ENCODE results near the gene TMED7. TPM values are rescaled to one million over a fixed set of nuclear protein-coding genes. Genes with fewer than 3 reads are reported as not detected.
"Not testable (repeated sequence)": the region's sequence is repeated elsewhere in the genome, so short reads cannot be mapped to it uniquely, and the experiment has no call there.

TMED7 gene
- 85.6 and 89.4 TPM in 2 replicates for total RNA-seq (2014; rRNA removed; shearing (Covaris generic))
- polyA plus RNA-seq (2014; cell fraction: nucleus; rRNA removed), result 50.6 and 64.0 TPM in 2 replicates

DNA sequence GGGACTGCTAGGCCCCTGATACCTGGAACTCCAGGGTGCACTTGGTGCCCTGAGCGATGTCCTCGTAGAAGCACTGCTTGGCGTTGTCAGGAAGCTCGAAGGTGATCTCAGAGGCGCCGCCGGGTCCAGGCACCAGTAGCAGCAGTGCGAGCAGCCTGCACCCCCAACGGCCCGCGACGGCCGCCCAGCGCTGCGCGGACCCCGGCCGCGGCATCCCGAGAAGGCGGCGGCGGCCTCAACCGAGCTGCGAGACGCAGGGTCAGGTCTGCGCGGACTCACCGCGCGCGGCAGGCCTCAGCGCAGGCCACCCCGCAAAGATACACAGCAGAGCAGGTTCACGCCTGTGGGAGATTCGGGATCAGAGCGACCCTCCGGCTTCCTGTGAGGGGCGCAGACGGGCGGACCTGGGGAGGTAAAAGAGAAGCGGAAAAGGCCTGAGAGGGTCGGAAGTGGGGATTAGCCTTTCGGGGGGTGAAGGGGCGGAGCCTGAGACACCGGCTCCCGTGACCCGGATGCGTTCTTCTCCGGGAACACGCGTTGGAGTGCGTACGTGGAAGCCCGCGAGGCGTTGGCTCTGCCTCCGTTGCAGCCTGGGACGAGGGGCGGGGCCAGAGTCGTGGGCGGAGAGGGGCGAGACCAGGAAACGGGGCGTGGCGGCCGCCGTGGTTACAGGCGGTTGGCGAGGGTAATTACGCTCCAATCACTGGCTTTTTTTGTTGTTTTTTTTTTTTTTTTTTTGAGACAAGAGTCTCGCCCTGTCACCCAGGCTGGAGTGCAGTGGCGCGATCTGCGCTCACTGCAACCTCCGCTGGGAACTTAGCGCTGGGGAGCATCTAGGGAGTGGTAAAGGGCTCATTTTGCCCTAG lies at the start of gene TMED7:
TSS of gene TMED7 (minus strand) at position 458 of the 866 bp plus-strand sequence. CDS start at position 214, 244 bp downstream.
- peak; percentile 97 for DNase-seq (ENCODE audit: extremely low read depth, low read depth)

DNA sequence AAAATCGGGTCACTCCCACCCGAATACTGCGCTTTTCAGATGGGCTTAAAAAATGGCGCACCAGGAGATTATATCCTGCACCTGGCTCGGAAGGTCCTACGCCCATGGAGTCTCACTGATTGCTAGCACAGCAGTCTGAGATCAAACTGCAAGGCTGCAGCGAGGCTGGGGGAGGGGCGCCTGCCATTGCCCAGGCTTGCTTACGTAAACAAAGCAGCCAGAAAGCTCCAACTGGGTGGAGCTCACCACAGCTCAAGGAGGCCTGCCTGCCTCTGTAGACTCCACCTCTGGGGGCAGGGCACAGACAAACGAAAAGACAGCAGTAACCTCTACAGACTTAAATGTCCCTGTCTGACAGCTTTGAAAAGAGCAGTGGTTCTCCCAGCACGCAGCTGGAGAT lies 48.9 kb upstream of the TMED7 start:
- DNase-seq (ENCODE audit: extremely low read depth, low read depth), result not testable (repeated sequence)

DNA sequence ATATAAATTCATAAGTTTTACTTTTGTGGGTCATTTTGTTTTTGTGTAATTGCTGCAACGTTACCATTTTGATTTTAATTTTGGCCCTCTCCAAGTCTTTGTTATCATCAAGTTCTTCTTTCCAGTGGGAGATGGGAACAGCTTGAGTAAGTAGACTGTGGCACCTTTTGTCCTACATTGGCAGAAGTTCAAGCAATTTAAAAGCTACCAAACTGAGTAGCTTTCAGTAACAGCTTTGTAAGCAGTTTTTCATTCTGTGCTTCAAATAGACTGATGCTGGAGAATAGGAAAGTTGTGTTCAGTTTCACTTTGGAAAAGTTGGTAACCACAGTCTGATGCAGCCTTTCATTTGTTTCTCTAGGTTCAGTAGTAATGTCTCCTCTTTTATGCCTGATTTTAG lies 47.8 kb upstream of the TMED7 start:
- DNase-seq (ENCODE audit: extremely low read depth, low read depth), result no peak

DNA sequence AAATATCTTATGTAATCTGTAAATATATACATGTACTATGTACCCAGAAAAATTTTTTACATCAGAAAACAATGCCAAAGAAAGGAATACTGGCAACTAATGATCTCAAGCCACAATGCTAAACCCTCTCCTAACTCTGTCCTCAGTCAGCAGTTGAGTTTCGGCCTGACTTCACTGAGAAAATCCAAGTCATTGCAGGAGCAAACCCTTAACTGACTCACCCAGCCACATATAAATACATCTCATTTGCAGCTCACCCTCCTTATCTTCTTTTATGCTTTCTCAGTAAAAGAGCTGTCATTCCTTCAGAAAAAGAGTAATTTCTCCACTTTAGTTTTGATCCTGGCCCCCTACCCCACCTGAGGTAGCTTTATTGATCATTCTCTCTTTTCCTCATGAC lies 46.1 kb upstream of the TMED7 start:
- no peak for DNase-seq (ENCODE audit: extremely low read depth, low read depth)

DNA sequence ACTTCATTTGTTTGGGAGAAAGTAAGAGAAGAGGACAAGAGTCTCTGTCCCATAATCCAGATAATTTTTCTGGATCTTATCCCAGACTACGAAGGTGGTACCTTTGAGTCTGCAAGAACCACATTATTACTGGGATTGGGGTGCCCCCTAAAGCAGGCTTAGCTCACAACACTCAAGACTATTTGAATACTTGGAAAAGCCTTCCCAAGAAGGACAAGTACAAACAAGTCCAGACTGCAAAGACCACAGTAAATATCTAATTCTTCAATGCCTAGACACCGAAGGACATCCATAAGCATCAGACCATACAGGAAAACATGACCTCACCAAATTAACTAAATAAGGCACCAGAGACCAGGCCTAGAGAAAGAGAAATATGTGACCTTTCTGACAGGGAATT lies 40.2 kb upstream of the TMED7 start:
- DNase-seq (ENCODE audit: extremely low read depth, low read depth), result no peak

DNA sequence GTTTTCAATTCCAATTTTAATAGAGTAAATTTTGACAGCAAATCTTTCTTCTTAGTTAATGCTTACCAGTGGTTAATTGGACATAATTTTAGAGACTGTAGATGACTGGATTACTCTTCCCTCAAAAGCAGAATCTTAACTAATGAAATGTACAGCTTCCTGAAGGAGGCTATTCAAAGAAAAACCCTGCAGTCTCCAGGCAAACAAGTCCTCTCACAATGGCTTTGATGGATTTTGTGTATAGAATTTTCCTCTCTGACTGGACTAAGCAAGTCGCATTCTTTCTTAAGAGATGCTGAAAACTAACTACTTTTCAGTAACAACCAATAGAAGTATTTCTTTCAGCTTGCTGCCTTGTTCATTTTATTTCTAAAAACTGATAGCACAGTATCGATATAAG lies 35.7 kb upstream of the TMED7 start:
- no peak for DNase-seq (ENCODE audit: extremely low read depth, low read depth)

DNA sequence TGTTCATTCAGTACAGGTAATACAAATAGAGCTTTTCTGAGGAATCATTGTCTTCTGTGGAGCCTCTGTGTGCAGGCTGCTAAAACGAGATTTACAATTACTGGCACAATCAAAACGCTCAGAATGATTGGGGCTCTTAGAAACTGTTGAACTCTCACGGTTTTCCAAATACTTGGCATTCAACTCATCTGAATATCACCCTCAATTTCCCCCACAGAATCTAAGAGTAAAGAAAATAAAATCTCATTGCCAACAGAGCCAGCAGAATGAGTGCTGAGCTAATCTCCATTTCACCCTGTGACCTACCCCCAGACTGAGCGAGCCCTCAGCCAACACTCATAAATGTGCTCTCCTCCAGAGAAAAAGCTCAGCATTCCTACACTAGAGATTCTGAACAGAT lies 35.3 kb upstream of the TMED7 start:
- DNase-seq (ENCODE audit: extremely low read depth, low read depth), result no peak

DNA sequence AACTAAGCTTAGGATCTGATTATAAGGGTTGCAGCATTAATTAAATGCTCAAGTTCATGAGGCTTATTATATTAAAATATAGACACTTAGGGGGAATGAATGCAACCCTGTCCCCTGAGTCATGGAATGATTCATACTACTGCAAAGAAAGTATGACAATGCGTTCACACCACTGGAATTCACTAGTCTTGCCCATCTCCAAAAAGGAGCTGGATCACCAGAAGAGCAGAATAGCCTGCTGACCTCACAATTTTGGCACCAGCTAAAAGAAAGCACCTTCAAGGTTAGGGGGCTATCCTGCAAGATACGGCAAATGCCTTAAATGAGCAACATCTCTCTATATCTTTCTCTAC lies 32.0 kb upstream of the TMED7 start:
- DNase-seq (ENCODE audit: extremely low read depth, low read depth), result no peak

DNA sequence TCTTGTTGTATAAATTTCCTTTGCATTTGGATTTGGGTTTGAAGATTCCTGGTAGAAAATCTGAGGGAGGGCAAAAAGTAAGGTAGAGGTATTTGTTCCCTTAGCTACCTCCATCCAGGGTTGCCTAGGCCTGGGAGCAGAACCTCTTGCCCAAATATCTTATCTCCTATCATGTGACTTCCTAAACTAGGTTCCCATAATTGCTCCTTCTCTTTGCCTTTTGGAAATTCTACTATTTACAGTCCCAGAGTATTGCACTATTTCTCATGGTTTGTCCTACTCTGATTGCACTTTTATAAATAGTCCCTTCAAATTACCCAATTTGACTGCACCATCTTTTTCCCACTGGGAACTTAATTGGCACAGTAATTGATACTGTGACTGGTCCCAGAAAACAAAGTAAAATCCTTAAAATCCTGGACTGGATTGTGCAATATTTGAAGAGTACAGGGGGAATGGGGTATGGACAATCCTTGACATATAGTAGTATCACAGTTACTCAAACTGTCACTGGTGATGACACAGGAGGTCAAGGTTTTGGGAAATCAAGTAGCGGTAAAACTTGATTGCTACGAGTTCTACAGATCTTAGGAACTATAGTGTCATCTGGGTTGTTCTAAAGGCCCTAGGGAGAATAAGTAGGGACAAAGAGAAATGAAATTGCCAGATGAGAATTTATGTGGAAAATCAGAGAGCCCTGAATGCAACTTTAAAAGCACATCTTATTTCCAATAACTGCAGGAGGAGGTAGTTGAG lies 31.5 kb upstream of the TMED7 start:
- DNase-seq (ENCODE audit: extremely low read depth, low read depth), result no peak

DNA sequence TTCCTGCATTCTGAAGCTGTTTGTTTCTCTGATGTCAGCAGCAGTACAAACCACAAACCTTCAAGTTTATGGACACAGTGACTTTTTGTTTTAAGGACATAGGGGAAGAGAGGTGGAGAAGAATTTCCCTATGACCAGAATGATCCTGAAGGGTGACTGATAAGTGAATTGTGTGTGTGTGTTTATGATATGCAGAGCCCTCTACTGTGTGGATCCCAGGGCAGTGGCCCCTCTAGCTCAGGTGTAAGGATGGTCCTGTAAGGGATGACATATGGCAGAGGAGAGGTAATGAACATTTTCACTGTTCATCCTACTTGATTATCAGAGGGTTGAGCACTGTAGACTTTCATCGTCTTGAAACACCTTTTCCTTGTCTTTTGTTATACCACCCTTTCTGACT lies 30.6 kb upstream of the TMED7 start:
- no peak for DNase-seq (ENCODE audit: extremely low read depth, low read depth)

DNA sequence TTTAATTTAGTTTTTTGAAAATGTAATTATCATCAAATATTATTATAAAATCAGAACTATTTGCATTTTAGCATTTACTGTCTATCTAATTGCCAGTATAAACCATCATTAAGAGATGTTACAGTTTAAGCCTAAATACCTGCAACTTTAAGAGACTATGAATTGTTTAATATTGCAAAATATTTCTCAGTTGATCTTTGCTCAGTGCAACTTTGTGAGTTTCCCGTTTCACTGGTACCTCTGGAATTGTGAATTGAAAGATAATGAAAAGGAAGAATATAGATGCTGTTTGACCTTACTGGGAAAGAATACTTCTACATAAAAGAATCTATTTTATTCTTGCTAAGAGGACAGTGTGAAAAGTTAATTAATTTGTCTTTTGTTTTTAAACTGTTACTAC lies 30.2 kb upstream of the TMED7 start:
- DNase-seq (ENCODE audit: extremely low read depth, low read depth), result no peak

DNA sequence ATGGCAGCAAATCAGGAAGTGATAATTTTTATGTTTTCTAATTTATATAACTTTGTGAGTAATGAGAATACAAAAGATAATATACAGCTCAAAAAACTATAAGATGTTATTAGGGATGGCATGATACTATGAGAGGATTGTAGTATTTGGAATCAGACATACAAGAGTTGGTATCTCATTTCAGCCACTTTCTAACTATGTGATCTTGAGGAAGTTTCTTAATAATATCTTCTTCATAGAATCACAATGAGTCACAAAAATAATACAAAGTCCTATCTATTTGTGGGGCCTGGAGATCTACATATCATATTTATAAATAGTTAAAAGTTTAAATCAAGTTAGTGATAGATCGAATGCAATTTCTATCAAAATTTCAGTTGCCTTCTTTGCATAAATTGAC lies 23.7 kb upstream of the TMED7 start:
- DNase-seq (ENCODE audit: extremely low read depth, low read depth), result no peak

DNA sequence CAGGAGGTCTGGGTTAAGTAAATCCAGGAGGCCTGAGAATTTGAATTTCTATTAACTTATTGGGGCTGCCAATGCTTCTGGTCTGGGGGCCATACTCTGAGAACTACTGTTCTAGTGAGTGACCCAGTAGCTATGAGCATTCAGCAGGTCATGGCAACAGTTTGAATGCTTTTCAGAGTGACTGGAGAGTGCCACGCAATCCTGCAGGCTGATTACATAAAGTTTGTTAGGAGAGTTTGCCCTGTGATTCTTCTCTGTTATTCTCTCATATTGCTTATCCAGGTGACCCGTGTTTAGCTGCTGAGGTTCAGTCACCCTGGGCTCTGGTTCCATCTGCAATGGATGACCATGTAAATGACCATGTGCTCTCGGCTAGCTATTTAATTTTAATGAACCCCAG lies 22.2 kb upstream of the TMED7 start:
- no peak for DNase-seq (ENCODE audit: extremely low read depth, low read depth)

DNA sequence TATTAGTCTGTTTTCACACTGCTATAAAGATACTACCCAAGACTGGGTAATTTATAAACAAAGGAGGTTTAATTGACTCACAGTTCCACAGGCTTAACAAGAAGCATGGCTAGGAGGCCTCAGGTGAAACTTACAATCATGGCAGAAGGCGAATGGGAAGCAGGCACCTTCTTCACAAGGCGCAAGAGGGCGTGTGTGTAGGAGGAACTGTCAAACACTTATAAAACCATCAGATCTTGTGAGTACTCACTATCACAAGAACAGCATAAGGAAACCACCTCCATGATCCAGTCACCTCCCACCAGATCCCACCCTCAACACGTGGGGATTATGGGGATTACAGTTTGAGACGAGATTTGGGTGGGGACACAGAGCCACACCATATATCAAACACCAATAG lies 19.6 kb upstream of the TMED7 start:
- not testable (repeated sequence) for DNase-seq (ENCODE audit: extremely low read depth, low read depth)

DNA sequence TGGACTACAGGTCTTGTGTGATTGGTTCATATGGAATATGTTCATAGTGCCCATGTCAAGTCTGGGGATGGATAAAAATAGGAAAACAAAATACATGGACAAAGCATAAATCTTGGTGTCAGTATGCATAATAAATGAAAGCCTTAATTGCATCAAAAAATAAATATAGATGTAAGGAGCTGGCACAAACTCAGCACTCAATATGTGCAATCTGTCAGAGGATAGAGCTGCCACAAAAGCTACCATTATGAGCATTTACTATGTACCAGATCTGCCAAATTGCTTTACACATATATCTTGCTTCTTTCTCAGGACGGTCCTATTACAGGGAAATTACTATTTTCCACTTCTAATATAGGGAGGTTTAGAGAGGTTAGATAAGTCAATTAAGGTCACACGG lies 18.2 kb upstream of the TMED7 start:
- DNase-seq (ENCODE audit: extremely low read depth, low read depth), result no peak

DNA sequence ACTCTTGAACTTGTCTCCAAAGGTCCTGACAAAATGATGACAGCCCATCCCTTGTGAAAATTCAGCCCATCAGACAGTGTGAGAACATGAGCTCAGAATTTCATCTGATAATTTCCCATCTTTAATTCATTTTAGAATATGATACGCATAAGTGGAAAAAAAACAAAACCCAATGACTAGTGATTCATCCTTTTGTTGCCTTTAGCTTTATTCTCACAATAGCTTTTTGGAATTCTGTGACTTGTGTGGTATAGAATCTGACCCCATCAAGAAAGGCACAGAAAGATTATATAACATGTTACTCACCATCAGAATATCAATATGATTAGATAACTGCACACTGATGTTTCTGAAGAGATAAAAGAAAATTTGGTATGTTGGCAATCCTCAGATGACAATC lies 16.1 kb upstream of the TMED7 start:
- DNase-seq (ENCODE audit: extremely low read depth, low read depth), result no peak

DNA sequence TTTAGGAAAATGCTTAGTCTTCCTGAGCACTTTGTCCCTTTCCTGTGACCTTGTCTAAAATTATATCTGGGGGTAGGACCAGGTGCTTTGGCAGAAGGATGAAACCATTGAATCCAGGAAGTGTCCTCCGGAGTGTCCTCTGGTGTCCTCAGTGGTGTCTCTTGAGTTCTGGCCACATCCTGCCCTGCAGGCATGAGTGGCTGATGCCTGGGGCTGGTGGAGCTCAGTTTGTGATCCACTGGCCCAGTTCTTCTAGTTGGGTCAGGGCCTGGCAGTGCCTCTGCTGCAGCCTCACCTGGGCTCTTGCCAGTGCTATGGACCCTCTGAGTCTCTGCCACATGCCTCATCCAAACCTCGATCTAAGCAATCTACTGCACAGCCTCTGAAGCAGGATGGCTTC lies 14.4 kb upstream of the TMED7 start:
- no peak for DNase-seq (ENCODE audit: extremely low read depth, low read depth)

DNA sequence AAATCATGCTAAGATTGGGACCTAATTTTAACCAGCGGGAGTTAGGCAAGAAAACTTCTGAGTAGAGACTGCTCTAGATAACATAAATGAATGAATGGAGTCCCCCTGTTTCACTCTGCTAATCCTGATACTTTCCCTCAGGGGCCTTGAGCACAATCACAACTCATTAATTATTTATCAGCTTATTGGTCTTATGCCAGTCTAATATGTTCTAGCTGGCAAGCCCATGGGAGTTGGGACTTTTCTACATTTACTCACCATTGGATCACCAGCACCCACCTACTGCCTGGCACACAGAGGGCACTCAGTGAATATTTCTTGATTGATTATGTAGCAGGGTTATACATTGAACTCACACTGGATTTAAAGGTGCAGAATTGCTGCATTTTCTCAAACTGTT lies 13.5 kb upstream of the TMED7 start:
- DNase-seq (ENCODE audit: extremely low read depth, low read depth), result no peak

DNA sequence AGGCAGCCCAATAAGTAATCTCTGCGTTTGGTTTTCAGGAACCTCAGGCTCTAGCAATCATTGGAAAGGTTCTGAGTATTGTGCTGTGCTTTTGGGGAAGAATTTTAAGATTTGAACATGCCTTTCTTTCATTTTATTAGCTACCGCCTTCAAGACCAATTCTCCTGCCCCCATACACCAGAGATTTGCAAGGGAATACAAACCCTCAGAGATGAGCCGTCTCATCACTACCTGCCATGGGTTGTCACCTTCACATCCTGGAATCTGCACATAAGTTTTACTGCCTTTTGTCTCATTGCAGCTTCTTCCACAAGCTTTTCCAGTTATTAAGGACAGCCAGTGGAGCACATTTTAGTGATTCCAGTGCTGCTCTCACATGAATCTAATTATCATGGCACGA lies 11.7 kb upstream of the TMED7 start:
- no peak for DNase-seq (ENCODE audit: extremely low read depth, low read depth)

DNA sequence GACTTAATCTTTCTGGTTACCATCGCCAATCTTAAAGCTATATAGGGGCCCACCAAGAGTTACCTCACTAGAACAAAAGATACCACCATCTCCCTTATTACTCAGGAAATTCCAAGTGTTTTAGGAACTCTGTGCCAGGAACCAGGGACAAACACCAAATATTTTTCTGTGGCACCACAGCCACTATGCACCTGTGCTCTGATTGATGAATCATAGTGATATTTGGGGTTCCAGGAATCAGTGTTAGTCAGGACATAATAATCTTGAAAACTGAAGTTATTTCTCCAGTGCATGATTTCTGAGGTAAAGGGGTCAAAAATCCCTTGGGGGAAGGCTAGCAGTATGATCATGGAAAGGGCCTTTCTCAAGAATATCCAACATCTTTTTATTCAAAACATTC lies 10.2 kb upstream of the TMED7 start:
- no peak for DNase-seq (ENCODE audit: extremely low read depth, low read depth)

DNA sequence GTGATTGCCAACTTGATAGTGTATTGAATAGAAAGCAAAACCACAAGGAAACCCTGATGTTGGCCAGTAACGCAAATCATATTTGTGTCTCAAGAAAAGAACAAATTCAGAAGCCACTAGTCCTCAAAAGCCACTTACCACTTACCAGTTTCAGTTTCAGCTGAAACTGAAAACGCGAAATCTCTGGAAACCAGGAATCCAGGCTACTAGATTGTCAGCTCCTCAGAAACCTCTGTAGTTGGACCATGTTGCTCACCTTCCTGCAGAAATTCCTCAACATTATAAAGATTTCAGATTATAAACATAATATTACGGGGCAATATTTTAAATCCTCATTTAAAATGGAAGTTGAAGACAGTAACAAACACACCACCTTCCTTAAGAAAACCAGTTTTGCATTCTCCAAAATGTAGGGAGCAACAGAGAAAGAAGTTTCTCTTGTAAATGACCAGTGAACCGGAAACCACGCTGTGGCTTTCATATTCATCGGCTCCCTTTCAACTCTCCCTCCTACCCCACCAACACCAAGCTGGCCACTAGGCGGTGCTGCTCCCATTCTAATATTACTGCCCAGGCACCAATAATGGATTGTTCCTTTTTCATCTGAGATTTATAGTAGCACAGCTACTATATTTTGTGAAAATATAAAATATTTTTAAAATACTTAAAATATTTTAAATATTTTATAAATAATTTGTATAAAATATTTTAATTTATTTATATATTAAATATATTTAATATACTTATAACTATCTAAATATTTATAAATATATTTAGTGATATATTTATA lies 8.7 kb upstream of the TMED7 start:
- peak; percentile 83 for DNase-seq (ENCODE audit: extremely low read depth, low read depth)
